GM12892 (cell line): ENCODE results near the gene RRBP1.

Experiments used
- POLR2A ChIP-seq: IDR thresholded peaks from 2 replicates; pipeline ENCODE4 v1.6.1; 2011; ENCODE audit warnings: low read depth, low read length, control low read depth
- POLR2AphosphoS5 ChIP-seq: IDR thresholded peaks from 2 replicates; pipeline ENCODE4 v1.6.1; 2011; ENCODE audit warnings: low read depth, low read length, control low read depth
- TAF1 ChIP-seq: IDR thresholded peaks from 2 replicates; pipeline ENCODE4 v1.6.1; 2011; ENCODE audit warnings: low read depth, mild to moderate bottlenecking, control low read depth, low read length, borderline replicate concordance

DNA sequence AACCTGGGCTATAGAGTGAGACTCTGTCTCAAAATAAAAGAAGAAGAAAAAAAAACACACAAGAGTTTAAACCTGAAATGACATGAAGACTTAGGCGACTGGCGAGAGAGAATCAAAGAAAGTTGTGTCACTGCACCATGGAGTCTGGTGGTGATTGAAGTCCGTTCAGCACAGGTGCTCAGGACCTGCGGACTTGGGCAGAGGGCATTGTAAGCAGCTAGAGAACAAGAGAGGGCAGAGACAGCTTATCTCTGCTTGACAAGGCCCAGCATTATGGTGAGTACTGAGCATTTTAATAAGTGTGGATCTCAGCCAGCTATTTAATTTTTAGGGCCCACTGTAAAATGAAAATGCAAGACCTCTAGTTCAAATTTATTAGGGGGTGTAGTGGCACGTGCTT, 49.2 kb upstream of the RRBP1 start:
- no peak for TF ChIP-seq POLR2A
- no peak for TF ChIP-seq POLR2AphosphoS5
- no peak for TF ChIP-seq TAF1
